Left forelimb (tissue), 1 donor: Measurements from ENCODE around the gene ARL4D.

ENCODE experiments used
- DNase-seq: peaks from one replicate; pipeline ENCODE4 v3.0.0-alpha.2; 2018; ENCODE audit warnings: low spot score

ARL4D gene

GRCh38 chr17:43427362-43428043 lies 28.7 kb downstream of the ARL4D start:
- DNase-seq = no peak

- no peak for DNase-seq
Measured at GRCh38 chr17:43428524-43428923, 29.7 kb downstream of the ARL4D start.

- DNase-seq = no peak
Measured at GRCh38 chr17:43430936-43431713, 32.3 kb downstream of the ARL4D start.

- DNase-seq = no peak
Measured at GRCh38 chr17:43431714-43432523, 33.1 kb downstream of the ARL4D start.

GRCh38 chr17:43434902-43435319 lies 36.1 kb downstream of the ARL4D start:
- DNase-seq = no peak

- no peak for DNase-seq
Measured at GRCh38 chr17:43437756-43438155, 39.0 kb downstream of the ARL4D start.

- no peak for DNase-seq
Measured at GRCh38 chr17:43438626-43439025, 39.8 kb downstream of the ARL4D start.

- no peak for DNase-seq
Measured at GRCh38 chr17:43439041-43439440, 40.2 kb downstream of the ARL4D start.

GRCh38 chr17:43442711-43443110 lies 43.9 kb downstream of the ARL4D start:
- no peak for DNase-seq

- DNase-seq = no peak
Measured at GRCh38 chr17:43443381-43443780, 44.6 kb downstream of the ARL4D start.

- no peak for DNase-seq
Measured at GRCh38 chr17:43444223-43445008, 45.6 kb downstream of the ARL4D start.

- DNase-seq = no peak
Measured at GRCh38 chr17:43445009-43445589, 46.3 kb downstream of the ARL4D start.

GRCh38 chr17:43446773-43447172 lies 48.0 kb downstream of the ARL4D start:
- no peak for DNase-seq

- DNase-seq = no peak
Measured at GRCh38 chr17:43448720-43449469, 50.1 kb downstream of the ARL4D start.

GRCh38 chr17:43449470-43450248 lies 50.9 kb downstream of the ARL4D start:
- DNase-seq = no peak
